HG03103 (cell line): ENCODE results near the gene CSK.
"Not testable (repeated sequence)": the region's sequence is repeated elsewhere in the genome, so short reads cannot be mapped to it uniquely, and the experiment has no call there.

Source experiments
- ATAC-seq: cut with Tn5 transposase; IDR thresholded peaks from one replicate; pipeline ENCODE4 v1.9.1; 2021; ENCODE audit warnings: low read depth; ENCODE audit not compliant: unreplicated experiment

The CSK gene

GRCh38 chr15:74781431-74782258 is at the start of gene CSK:
Gene CSK (plus strand): TSS chr15:74782080. CDS start chr15:74798298, 16,218 bp downstream.
- ATAC-seq = no peak

- ATAC-seq = no peak
Measured at GRCh38 chr15:74732846-74733245, 49.0 kb upstream of the CSK start.

GRCh38 chr15:74733269-74733668 is 48.6 kb upstream of the CSK start:
- ATAC-seq = no peak

GRCh38 chr15:74735305-74735704 is 46.6 kb upstream of the CSK start:
- ATAC-seq = no peak

- not testable (repeated sequence) for ATAC-seq
Measured at GRCh38 chr15:74738239-74738638, 43.6 kb upstream of the CSK start.

GRCh38 chr15:74742422-74742821 is 39.5 kb upstream of the CSK start:
- ATAC-seq = no peak

- no peak for ATAC-seq
Measured at GRCh38 chr15:74746389-74746788, 35.5 kb upstream of the CSK start.

- no peak for ATAC-seq
Measured at GRCh38 chr15:74748322-74748946, 33.4 kb upstream of the CSK start, which contains the start of gene CYP1A2. Gene CYP1A2 (plus strand): TSS chr15:74748845. CDS start chr15:74749739, 894 bp downstream.

- ATAC-seq = no peak
Measured at GRCh38 chr15:74749832-74750231, 32.0 kb upstream of the CSK start.

- ATAC-seq = no peak
Measured at GRCh38 chr15:74750751-74751150, 31.1 kb upstream of the CSK start.

- ATAC-seq = no peak
Measured at GRCh38 chr15:74752011-74752410, 29.9 kb upstream of the CSK start.

GRCh38 chr15:74752531-74752930 is 29.3 kb upstream of the CSK start:
- no peak for ATAC-seq

GRCh38 chr15:74754593-74755215 is 27.2 kb upstream of the CSK start:
- no peak for ATAC-seq

- no peak for ATAC-seq
Measured at GRCh38 chr15:74758736-74759135, 23.1 kb upstream of the CSK start.

- ATAC-seq = no peak
Measured at GRCh38 chr15:74762791-74763150, 19.1 kb upstream of the CSK start.

GRCh38 chr15:74763416-74763815 is 18.5 kb upstream of the CSK start:
- no peak for ATAC-seq

- ATAC-seq = no peak
Measured at GRCh38 chr15:74767167-74768098, 14.4 kb upstream of the CSK start.

- ATAC-seq = no peak
Measured at GRCh38 chr15:74768099-74768770, 13.6 kb upstream of the CSK start.

GRCh38 chr15:74768771-74769342 is 13.0 kb upstream of the CSK start:
- ATAC-seq = no peak
